Transverse colon (tissue), 3 donors: ENCODE data around the gene TNPO1.

ENCODE experiments used
- EP300 ChIP-seq: sonication (generic); formaldehyde crosslinking; IDR thresholded peaks from one replicate; pipeline ENCODE4 v1.6.1; 2017; ENCODE audit warnings: antibody characterized with exemption, low read depth
- POLR2A ChIP-seq: fragments of 450-650 bp; IDR thresholded peaks from one replicate; pipeline ENCODE4 v1.6.1; 2016; ENCODE audit warnings: antibody characterized with exemption, mild to moderate bottlenecking, moderate library complexity
- TF ChIP-seq, protein P1 (sequence below), 5 experiments: fragments of 200-600 bp in 3 of 5; fragments of 450-650 bp in 2 of 5; sonication (generic) in 3 of 5; IDR thresholded peaks; 1 replicate in 2 of 5; 2 replicates in 3 of 5; pipeline ENCODE4 v1.5.1; 2016 to 2017; ENCODE audit warnings: antibody characterized with exemption in 5 of 5, inconsistent platforms in 3 of 5, mild to moderate bottlenecking in 2 of 5, moderate library complexity in 1 of 5

GRCh38 chr5:72959257-72959656, 142.8 kb downstream of the TNPO1 start:
- TF ChIP-seq, protein P1, sequence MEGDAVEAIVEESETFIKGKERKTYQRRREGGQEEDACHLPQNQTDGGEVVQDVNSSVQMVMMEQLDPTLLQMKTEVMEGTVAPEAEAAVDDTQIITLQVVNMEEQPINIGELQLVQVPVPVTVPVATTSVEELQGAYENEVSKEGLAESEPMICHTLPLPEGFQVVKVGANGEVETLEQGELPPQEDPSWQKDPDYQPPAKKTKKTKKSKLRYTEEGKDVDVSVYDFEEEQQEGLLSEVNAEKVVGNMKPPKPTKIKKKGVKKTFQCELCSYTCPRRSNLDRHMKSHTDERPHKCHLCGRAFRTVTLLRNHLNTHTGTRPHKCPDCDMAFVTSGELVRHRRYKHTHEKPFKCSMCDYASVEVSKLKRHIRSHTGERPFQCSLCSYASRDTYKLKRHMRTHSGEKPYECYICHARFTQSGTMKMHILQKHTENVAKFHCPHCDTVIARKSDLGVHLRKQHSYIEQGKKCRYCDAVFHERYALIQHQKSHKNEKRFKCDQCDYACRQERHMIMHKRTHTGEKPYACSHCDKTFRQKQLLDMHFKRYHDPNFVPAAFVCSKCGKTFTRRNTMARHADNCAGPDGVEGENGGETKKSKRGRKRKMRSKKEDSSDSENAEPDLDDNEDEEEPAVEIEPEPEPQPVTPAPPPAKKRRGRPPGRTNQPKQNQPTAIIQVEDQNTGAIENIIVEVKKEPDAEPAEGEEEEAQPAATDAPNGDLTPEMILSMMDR (IDR thresholded peaks at IDR 0.05): no peak
- TF ChIP-seq EP300 (no peak), POLR2A (no peak)
